Measurements from ENCODE around the gene PRKN. TPM values are rescaled to one million over a fixed set of nuclear protein-coding genes. Genes with fewer than 3 reads are reported as not detected.

PRKN gene
- 0.07 to 0.10 TPM in 2 of 5 replicates, not detected in the others for total RNA-seq (2022; extraction: Qiagen RNA extraction; ENCODE audit: low read depth)

DNA sequence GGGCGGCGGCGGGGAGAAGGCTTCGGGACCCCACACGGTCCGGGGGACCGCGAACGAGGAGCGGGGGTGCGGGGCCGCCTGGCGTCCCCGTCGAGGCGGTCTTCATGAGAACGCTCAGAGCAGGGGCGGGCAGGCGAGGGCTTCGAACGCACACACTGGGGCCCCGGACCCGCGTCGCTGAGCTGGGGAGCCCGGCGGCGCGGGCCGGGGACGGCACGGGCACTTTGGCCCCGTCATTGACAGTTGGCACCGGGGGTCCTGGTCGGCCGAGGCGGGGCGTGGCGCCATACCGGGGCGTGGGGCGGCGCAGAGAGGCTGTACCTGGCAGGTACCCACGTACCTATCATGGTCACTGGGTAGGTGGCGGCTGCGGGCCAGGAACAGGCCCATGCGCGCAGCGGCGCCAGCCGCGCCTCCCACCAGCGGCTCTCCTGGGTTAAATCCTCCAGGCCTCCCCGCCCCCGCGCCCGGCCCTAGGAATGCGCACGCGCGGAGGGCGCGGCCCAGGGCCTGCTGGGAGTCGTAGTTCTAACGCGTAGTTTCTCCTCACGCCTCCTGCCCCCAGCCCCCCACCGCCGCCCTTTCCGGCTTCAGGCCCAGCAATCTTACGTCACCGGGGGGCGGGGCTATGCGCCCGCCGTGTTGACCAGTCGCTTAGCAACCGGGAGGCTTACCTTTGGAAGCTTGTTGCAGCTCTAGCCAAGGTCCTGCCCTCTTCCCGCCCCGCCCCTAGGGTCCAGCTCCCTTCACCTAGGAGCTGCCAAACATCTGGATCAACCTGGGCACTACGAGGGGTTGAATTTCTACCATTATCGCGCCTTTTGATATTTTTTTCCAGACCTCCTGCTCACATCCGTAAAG is at the start of gene PRKN, which contains the start of gene PACRG:
Gene PRKN (minus strand): TSS at position 445 of the 861 bp plus-strand sequence.
Gene PACRG (plus strand): TSS at position 653 of the 861 bp plus-strand sequence.

Other genes with a start within 250 kb of the PRKN start
- gene PACRG, start 208 bp upstream of the PRKN start, total RNA-seq (2022; extraction: Qiagen RNA extraction; ENCODE audit: low read depth) = 0.22 to 0.81 TPM in 2 of 5 replicates, not detected in the others

All from A549 treated with CpdA at 1 μM for 4 hours (cell line).